ENCODE measurements around the gene COPS7A.

DNA sequence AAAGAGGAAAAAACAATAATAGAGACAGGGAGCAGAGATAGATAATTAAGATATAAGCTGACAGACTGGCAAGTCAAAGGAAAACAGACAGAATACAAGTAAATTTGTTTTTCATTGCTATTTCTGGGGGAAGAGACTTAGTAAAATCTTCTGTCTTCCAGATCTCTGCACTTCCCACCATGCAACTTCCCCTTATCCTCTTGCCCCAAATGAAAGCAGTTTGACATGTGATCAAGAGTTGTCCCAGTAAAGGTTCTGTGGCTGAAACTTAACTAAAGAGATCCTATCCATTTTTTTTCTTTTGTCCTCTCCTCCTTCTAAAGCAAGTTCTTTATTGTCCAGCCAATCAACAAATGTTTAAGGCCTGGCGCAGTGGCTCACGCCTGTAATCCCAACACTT, 30.6 kb downstream of the COPS7A start:
- TF ChIP-seq, protein P1, sequence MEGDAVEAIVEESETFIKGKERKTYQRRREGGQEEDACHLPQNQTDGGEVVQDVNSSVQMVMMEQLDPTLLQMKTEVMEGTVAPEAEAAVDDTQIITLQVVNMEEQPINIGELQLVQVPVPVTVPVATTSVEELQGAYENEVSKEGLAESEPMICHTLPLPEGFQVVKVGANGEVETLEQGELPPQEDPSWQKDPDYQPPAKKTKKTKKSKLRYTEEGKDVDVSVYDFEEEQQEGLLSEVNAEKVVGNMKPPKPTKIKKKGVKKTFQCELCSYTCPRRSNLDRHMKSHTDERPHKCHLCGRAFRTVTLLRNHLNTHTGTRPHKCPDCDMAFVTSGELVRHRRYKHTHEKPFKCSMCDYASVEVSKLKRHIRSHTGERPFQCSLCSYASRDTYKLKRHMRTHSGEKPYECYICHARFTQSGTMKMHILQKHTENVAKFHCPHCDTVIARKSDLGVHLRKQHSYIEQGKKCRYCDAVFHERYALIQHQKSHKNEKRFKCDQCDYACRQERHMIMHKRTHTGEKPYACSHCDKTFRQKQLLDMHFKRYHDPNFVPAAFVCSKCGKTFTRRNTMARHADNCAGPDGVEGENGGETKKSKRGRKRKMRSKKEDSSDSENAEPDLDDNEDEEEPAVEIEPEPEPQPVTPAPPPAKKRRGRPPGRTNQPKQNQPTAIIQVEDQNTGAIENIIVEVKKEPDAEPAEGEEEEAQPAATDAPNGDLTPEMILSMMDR (conservative IDR thresholded peaks at IDR 0.05; ENCODE audit: low read length): no peak
- TF ChIP-seq EZH2phosphoT487 (IDR thresholded peaks at IDR 0.05; ENCODE audit: borderline replicate concordance, low read depth, low read length): no peak
